Measurements from ENCODE around the gene LRRC27. TPM values are rescaled to one million over a fixed set of nuclear protein-coding genes. Genes with fewer than 3 reads are reported as not detected.
A peak's percentile ranks its signal among the peaks of the same experiment; 100 is the strongest.

The LRRC27 gene
- total and polyA plus RNA-seq, 8 donors = 2.5 to 11.1 (median 4.3) TPM

DNA sequence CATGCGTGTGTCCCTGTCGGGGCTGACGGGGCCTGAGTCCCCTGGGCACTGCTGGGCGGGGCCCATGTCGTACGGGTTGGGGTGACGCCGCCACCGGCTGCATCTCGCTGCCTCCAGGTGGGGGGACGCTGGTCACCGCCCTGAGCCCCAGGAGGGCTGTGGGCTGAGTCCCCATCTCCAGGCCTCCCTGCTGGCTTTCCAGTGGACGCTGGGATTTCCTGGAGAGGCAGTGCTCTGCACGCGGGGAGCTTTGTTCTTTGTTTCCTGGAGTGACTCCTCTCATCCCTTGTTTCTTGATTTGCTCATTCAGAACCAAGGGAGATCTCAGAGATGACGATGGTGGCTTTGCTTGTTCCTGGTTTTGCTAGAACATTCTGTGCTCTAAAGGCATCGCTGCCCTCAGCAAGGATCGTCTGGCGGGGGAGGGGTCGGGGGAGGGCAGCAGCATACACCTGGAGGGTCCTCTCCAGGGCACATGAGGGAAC, 86.0 kb downstream of the LRRC27 start:
- 58 to 61% methylated on average over 17 to 20 of the region's 20 CpGs for WGBS, 2 donors
- TF ChIP-seq, protein P1, sequence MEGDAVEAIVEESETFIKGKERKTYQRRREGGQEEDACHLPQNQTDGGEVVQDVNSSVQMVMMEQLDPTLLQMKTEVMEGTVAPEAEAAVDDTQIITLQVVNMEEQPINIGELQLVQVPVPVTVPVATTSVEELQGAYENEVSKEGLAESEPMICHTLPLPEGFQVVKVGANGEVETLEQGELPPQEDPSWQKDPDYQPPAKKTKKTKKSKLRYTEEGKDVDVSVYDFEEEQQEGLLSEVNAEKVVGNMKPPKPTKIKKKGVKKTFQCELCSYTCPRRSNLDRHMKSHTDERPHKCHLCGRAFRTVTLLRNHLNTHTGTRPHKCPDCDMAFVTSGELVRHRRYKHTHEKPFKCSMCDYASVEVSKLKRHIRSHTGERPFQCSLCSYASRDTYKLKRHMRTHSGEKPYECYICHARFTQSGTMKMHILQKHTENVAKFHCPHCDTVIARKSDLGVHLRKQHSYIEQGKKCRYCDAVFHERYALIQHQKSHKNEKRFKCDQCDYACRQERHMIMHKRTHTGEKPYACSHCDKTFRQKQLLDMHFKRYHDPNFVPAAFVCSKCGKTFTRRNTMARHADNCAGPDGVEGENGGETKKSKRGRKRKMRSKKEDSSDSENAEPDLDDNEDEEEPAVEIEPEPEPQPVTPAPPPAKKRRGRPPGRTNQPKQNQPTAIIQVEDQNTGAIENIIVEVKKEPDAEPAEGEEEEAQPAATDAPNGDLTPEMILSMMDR (IDR thresholded peaks at IDR 0.05) = no peak
- Histone ChIP-seq H3K36me3 (no peaks in the 10 kb centered on the region), H3K9me3 (no peaks in the 10 kb centered on the region), H3K4me3 (no peak overlapping the region), H3K27me3 (no peaks in the 10 kb centered on the region), H3K4me1 (peaks cover 66 to 73% (median 66%) of the 10 kb centered on the region in 3 donors), H3K27ac (peak overlapping the region; percentile 87 to 98 (median 92))
- FAIRE-seq = no peak
- intact Hi-C loops (cut with DNase I) = no loop called here
- peak in 3 of 6 donors; percentile 37 to 74 (median 56) for DNase-seq
- peak in 1 of 4 donors; percentile 1 for ATAC-seq

DNA sequence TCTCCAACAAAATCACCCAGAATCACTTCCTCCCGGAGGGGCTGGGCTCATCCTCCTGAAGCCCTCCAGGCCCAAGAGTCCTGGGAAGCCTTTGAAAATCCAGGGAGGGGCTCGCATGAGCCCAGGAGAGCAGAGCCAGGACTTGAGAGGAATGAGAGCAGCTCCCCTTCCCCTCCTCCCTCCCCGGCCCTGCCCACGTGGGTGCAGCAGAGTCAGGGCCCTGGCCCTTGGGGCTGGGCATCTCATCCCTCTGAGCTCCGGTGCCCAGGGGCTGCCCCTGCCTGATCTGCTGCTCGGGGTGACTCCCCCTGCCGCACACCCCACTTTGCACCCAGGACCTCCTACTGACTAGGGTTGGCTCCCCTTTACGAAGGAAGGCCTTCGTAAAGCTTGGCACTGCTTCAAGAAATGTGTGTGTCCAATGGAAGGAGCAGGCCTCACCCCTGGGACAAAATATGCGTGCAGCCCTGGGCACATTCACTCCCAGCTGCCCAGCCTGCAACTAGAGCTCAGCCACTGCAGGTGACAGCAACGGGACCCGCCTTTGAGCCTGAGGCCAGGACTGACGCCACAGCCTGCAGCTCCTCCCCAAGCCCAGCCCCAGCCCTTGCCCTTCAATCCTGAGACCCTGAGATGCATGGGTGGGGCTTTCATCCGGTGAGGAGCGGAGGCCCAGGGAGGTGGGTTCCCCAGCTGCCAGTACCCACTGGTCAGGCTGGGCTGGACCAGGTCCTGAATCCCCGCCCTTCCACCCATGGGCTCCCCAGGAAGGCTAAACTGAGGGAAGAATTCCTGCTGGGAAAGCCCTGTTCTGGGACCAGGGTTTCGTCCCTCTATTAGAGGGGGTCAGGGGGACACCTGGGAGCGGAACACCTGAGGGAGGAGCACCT, 86.8 kb downstream of the LRRC27 start:
- WGBS, 2 donors = 15 to 25% methylated on average over 18 of the region's 18 CpGs
- H3K4me3 ChIP-seq = no peak overlapping the region
- peaks cover 58 to 65% (median 59%) of the 10 kb centered on the region in 3 donors for H3K4me1 ChIP-seq
- TF ChIP-seq, protein P1 (IDR thresholded peaks at IDR 0.05) = no peak
- no peak for FAIRE-seq
- no peaks in the 10 kb centered on the region for H3K9me3 ChIP-seq
- peak overlapping the region; percentile 87 to 98 (median 92) for H3K27ac ChIP-seq
- ATAC-seq = peak; percentile 57 to 71 (median 61)
- no peaks in the 10 kb centered on the region for H3K27me3 ChIP-seq
- intact Hi-C loops (cut with DNase I) = no loop called here
- DNase-seq = peak; percentile 81 to 94 (median 90)
- H3K36me3 ChIP-seq = no peaks in the 10 kb centered on the region

- Histone ChIP-seq H3K4me1 (peaks cover 52 to 55% (median 55%) of the 10 kb centered on the region in 3 donors), H3K27ac (peak overlapping the region; percentile 87 to 98 (median 92)), H3K27me3 (no peaks in the 10 kb centered on the region), H3K9me3 (no peaks in the 10 kb centered on the region), H3K4me3 (no peak overlapping the region), H3K36me3 (no peaks in the 10 kb centered on the region)
- ATAC-seq (no peak), DNase-seq (peak in 4 of 6 donors; percentile 58 to 82 (median 65)), FAIRE-seq (no peak)
- 51 to 54% methylated on average over 23 to 25 of the region's 25 CpGs for WGBS, 2 donors
- TF ChIP-seq, protein P1 (IDR thresholded peaks at IDR 0.05) = no peak
- intact Hi-C loops (cut with DNase I) = no loop called here
Measured at GRCh38 chr10:132419538-132420468, 87.8 kb downstream of the LRRC27 start.

DNA sequence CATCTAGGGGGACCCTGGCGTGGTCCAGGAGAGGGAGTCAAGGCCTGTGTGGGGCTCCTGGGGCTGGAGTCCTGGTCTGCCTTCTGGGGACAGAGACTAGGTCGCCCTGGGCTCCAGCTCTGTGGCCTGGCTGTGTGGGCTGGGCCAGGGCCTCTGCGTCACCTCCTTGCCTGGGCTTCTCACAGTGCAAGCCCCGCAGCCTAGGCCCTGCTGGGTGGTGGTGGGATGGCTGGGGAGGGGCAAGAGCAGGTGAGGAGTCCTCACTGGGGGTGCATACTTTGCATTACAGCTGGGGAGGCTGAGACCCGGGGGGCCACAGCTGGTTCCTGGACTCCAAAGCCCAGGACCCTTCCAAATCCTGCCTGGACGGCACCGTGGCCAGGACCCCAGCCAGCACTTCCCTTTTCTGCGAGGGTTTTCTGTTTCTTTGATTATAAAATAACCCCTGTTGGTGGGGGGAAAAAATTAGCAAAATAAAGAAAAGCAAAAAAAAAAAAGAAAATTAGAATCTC, 88.5 kb downstream of the LRRC27 start:
- intact Hi-C loops (cut with DNase I) = no loop called here
- Histone ChIP-seq H3K4me3 (no peak overlapping the region), H3K27me3 (no peaks in the 10 kb centered on the region), H3K4me1 (peaks cover 52 to 55% (median 55%) of the 10 kb centered on the region in 3 donors), H3K9me3 (no peaks in the 10 kb centered on the region), H3K36me3 (no peaks in the 10 kb centered on the region), H3K27ac (peak overlapping the region; percentile 87 to 98 (median 92))
- WGBS, 2 donors = 41 to 42% methylated on average over 8 of the region's 8 CpGs
- TF ChIP-seq, protein P1 (IDR thresholded peaks at IDR 0.05) = no peak
- FAIRE-seq (no peak), ATAC-seq (peak; percentile 3 to 16 (median 10)), DNase-seq (peak in 5 of 6 donors; percentile 47 to 81 (median 70))

Data from pancreas (tissue), 10 donors.